Ascending aorta (tissue), 2 donors: Measurements from ENCODE around the gene SHB. TPM values are rescaled to one million over a fixed set of nuclear protein-coding genes. Genes with fewer than 3 reads are reported as not detected.

ENCODE experiments used
- DNase-seq, 2 donors: peaks; one replicate each; pipeline ENCODE4 v3.0.0-alpha.2; 2019; ENCODE audit warnings: low spot score in 2 of 2
- H3K27ac ChIP-seq, 2 donors: fragments of 200-600 bp; sonication (generic); one replicate each; pipeline ENCODE4 v1.5.1; 2016 to 2017; ENCODE audit warnings: mild to moderate bottlenecking in 1 of 2
- H3K27me3 ChIP-seq: fragments of 200-600 bp; sonication (generic); one replicate; pipeline ENCODE4 v1.5.1; 2017
- H3K36me3 ChIP-seq, 2 donors: fragments of 200-600 bp; sonication (generic); one replicate each; pipeline ENCODE4 v1.5.1; 2016
- H3K4me1 ChIP-seq, 2 donors: fragments of 200-600 bp; sonication (generic); one replicate each; pipeline ENCODE4 v1.5.1; 2016 to 2017; ENCODE audit warnings: mild to moderate bottlenecking in 1 of 2
- H3K4me3 ChIP-seq, 2 donors: fragments of 200-600 bp; sonication (generic); one replicate each; pipeline ENCODE4 v1.5.1; 2016 to 2017; ENCODE audit warnings: mild to moderate bottlenecking in 1 of 2
- H3K9me3 ChIP-seq, 2 donors: fragments of 200-600 bp; sonication (generic); one replicate each; pipeline ENCODE4 v1.5.1; 2016
- CTCF ChIP-seq, 3 experiments: fragments of 200-600 bp in 2 of 3; fragments of 450-650 bp in 1 of 3; sonication (generic) in 2 of 3; IDR thresholded peaks; one replicate each; pipeline ENCODE4 v1.5.1; 2016 to 2019; ENCODE audit warnings: antibody characterized with exemption in 3 of 3, mild to moderate bottlenecking in 1 of 3, moderate library complexity in 1 of 3
- intact Hi-C: fragments of 100-400 bp; cut with DNase I; formaldehyde crosslinking; loops from one replicate; pipeline ENCODE4 v1.15.1; 2023
- total RNA-seq: library from RNA; depleted of rRNA; stranded (reverse); fragments of >200 nt; gene quantifications from one replicate; pipeline ENCODE4 v1.1.0, GENCODE V29; 2016

SHB gene
- total RNA-seq, 1 donor from 2014 or later: 77.8 TPM

GRCh38 chr9:38017149-38017884 is 51.7 kb downstream of the SHB start:
- peak in 1 of 2 donors; percentile 83 for DNase-seq
- H3K4me1 ChIP-seq: peaks cover 29 to 42% of the 10 kb centered on the region in 2 donors

GRCh38 chr9:38016375-38017135 is 52.5 kb downstream of the SHB start:
- Histone ChIP-seq H3K9me3 (no peaks in the 10 kb centered on the region), H3K36me3 (peaks cover 0 to 8% of the 10 kb centered on the region in 2 donors), H3K4me3 (peak overlapping the region in 1 of 2 donors; percentile 41), H3K27ac (peak overlapping the region; percentile 58), H3K4me1 (peaks cover 29 to 41% of the 10 kb centered on the region in 2 donors), H3K27me3 (no peaks in the 10 kb centered on the region)
- intact Hi-C loops: loop anchor here (1.0 to 5.0 kb wide), 4 partner anchors 52 to 112 kb away; partner anchors contain the start of gene SLC25A51
- no peak for DNase-seq
- TF ChIP-seq CTCF (IDR thresholded peaks at IDR 0.05): no peak

More at GRCh38 chr9:38017149-38017884, 51.7 kb downstream of the SHB start:
- TF ChIP-seq CTCF (IDR thresholded peaks at IDR 0.05): peak; percentile 50 to 55 (median 52)
- no peaks in the 10 kb centered on the region for H3K9me3 ChIP-seq
- H3K36me3 ChIP-seq: peaks cover 0 to 8% of the 10 kb centered on the region in 2 donors
- peak overlapping the region; percentile 58 for H3K27ac ChIP-seq
- H3K27me3 ChIP-seq: no peaks in the 10 kb centered on the region
- intact Hi-C loops: loop anchor here (1.0 to 5.0 kb wide), 4 partner anchors 51 to 113 kb away; partner anchors contain the start of gene SLC25A51
- H3K4me3 ChIP-seq: peak overlapping the region in 1 of 2 donors; percentile 41

- DNase-seq: no peak
- Histone ChIP-seq H3K4me1 (peaks cover 29 to 41% of the 10 kb centered on the region in 2 donors), H3K36me3 (peaks cover 0 to 8% of the 10 kb centered on the region in 2 donors), H3K4me3 (no peak overlapping the region), H3K27ac (no peak overlapping the region), H3K27me3 (no peaks in the 10 kb centered on the region), H3K9me3 (no peaks in the 10 kb centered on the region)
- TF ChIP-seq CTCF (IDR thresholded peaks at IDR 0.05): no peak
- intact Hi-C loops: loop anchor here (2.0 to 5.0 kb wide), 3 partner anchors 69 to 111 kb away; partner anchors contain the start of gene SLC25A51
Observed at GRCh38 chr9:38015906-38016305, 53.1 kb downstream of the SHB start.

- H3K36me3 ChIP-seq: peaks cover 0 to 8% of the 10 kb centered on the region in 2 donors
- TF ChIP-seq CTCF (IDR thresholded peaks at IDR 0.05): no peak
- no peaks in the 10 kb centered on the region for H3K9me3 ChIP-seq
- no peak for DNase-seq
- no peaks in the 10 kb centered on the region for H3K27me3 ChIP-seq
- no peak overlapping the region for H3K4me3 ChIP-seq
- H3K4me1 ChIP-seq: peaks cover 28 to 40% of the 10 kb centered on the region in 2 donors
- no peak overlapping the region for H3K27ac ChIP-seq
- intact Hi-C loops: loop anchor here (5.0 kb wide), 1 partner anchor 72 kb away; no protein-coding TSS in a partner anchor
Observed at GRCh38 chr9:38015266-38015665, 53.8 kb downstream of the SHB start.

- no peaks in the 10 kb centered on the region for H3K27me3 ChIP-seq
- no peak overlapping the region for H3K27ac ChIP-seq
- DNase-seq: no peak
- H3K36me3 ChIP-seq: peaks cover 0 to 8% of the 10 kb centered on the region in 2 donors
- intact Hi-C loops: no loop called here
- H3K4me1 ChIP-seq: peaks cover 14 to 22% of the 10 kb centered on the region in 2 donors
- no peak for TF ChIP-seq CTCF (IDR thresholded peaks at IDR 0.05)
- H3K4me3 ChIP-seq: no peak overlapping the region
- no peaks in the 10 kb centered on the region for H3K9me3 ChIP-seq
Observed at GRCh38 chr9:38012767-38013450, 56.1 kb downstream of the SHB start.
